Coronary artery (tissue), 2 donors: Measurements from ENCODE around the gene CXCL11.

Experiments used
- DNase-seq: peaks from one replicate; pipeline ENCODE4 v3.0.0-alpha.2; 2017; ENCODE audit warnings: low spot score
- H3K27ac ChIP-seq, 2 donors: fragments of 200-600 bp; sonication (generic); one replicate each; pipeline ENCODE4 v1.5.1; 2016 to 2019
- H3K4me3 ChIP-seq: fragments of 200-600 bp; sonication (generic); 2 replicates; pipeline ENCODE4 v1.5.1; 2016; ENCODE audit warnings: mild to moderate bottlenecking, moderate library complexity
- CTCF ChIP-seq: fragments of 200-600 bp; sonication (generic); IDR thresholded peaks from one replicate; pipeline ENCODE4 v1.5.1; 2019; ENCODE audit warnings: antibody characterized with exemption

The CXCL11 gene

GRCh38 chr4:75989846-75990528, 45.9 kb downstream of the CXCL11 start:
- TF ChIP-seq CTCF, result no peak
- Histone ChIP-seq H3K27ac (peak overlapping the region; percentile 57 to 71), H3K4me3 (peak overlapping the region; percentile 86)
- DNase-seq, result no peak

DNA sequence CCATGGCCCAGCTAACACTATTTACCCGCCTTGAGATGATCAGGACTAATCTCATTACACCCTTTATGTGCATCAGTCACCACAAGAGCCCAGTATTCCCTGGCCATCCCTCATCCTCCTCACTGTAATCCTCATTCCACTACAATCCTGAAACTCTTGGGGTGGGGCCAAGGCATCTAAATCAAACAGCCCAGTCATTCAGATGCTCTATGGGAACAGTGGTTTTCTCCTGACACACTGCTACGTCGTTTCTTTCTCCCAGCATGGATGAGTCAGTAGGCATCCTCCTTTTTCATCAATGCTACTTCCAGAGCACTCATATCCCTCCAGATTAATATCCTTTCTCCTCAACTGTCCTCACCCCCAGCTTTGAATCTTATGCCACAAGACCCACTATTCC, 50.8 kb downstream of the CXCL11 start:
- no peak overlapping the region for H3K4me3 ChIP-seq
- no peak for TF ChIP-seq CTCF
- DNase-seq, result no peak
- H3K27ac ChIP-seq, result no peak overlapping the region
